Parathyroid adenoma (tissue), 2 donors: ENCODE data around the gene FBXW11.

Experiments used
- H2AFZ ChIP-seq: fragments of 300-600 bp; sonication (generic); one replicate; pipeline ENCODE4 v1.7.0; 2017; ENCODE audit warnings: antibody characterized with exemption, mild to moderate bottlenecking
- H3K27ac ChIP-seq: fragments of 300-600 bp; sonication (generic); one replicate; pipeline ENCODE4 v1.7.0; 2017
- H3K27me3 ChIP-seq: fragments of 300-600 bp; sonication (generic); one replicate; pipeline ENCODE4 v1.7.0; 2017; ENCODE audit warnings: low read length; ENCODE audit not compliant: control insufficient read depth, insufficient read depth
- H3K36me3 ChIP-seq: fragments of 300-600 bp; sonication (generic); one replicate; pipeline ENCODE4 v1.7.0; 2017; ENCODE audit warnings: low read length; ENCODE audit not compliant: control insufficient read depth, insufficient read depth
- H3K4me1 ChIP-seq: fragments of 300-600 bp; sonication (generic); one replicate; pipeline ENCODE4 v1.7.0; 2017; ENCODE audit warnings: control low read depth
- H3K4me2 ChIP-seq: fragments of 300-600 bp; sonication (generic); one replicate; pipeline ENCODE4 v1.7.0; 2017; ENCODE audit warnings: low read length
- H3K4me3 ChIP-seq: fragments of 300-600 bp; sonication (generic); one replicate; pipeline ENCODE4 v1.7.0; 2017; ENCODE audit warnings: low read depth, low read length
- H3K79me2 ChIP-seq: fragments of 300-600 bp; sonication (generic); one replicate; pipeline ENCODE4 v1.7.0; 2017; ENCODE audit warnings: control low read depth
- H3K9ac ChIP-seq: fragments of 300-600 bp; sonication (generic); one replicate; pipeline ENCODE4 v1.7.0; 2017; ENCODE audit warnings: mild to moderate bottlenecking
- H3K9me3 ChIP-seq: fragments of 300-600 bp; sonication (generic); one replicate; pipeline ENCODE4 v1.7.0; 2017; ENCODE audit warnings: low read length; ENCODE audit not compliant: control insufficient read depth
- TF ChIP-seq, protein P1 (sequence below): fragments of 300-600 bp; sonication (generic); IDR thresholded peaks from one replicate; pipeline ENCODE4 v1.7.0; 2017; ENCODE audit warnings: antibody characterized with exemption, mild to moderate bottlenecking
- donor health status: primary hyperparathyroidism.

Gene FBXW11

DNA sequence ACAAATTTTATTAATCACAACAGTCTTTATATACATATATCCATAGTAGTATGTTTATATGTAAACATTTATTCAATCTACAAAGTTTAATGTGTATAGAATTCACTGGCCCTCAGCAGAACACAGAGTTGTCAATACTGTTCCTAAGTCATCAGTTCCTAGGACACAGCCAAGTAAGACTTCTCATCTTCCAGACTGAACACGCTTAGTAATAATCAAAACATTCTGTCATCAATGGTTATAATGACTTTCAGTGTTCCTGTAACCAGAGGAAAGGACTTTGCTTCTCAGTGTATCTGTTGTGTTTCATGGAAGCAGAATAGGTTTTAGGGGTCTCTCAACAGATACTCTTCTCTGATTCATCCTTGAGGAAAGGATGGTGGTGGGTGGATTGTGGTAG is 138.7 kb downstream of the FBXW11 start:
- Histone ChIP-seq H3K27ac (no peak overlapping the region), H3K9me3 (no peaks in the 10 kb centered on the region), H3K36me3 (no peaks in the 10 kb centered on the region), H3K4me1 (no peaks in the 10 kb centered on the region), H3K4me3 (no peak overlapping the region), H2AFZ (no peak overlapping the region), H3K9ac (no peak overlapping the region), H3K79me2 (no peaks in the 10 kb centered on the region), H3K4me2 (no peak overlapping the region), H3K27me3 (no peaks in the 10 kb centered on the region)
- TF ChIP-seq, protein P1, sequence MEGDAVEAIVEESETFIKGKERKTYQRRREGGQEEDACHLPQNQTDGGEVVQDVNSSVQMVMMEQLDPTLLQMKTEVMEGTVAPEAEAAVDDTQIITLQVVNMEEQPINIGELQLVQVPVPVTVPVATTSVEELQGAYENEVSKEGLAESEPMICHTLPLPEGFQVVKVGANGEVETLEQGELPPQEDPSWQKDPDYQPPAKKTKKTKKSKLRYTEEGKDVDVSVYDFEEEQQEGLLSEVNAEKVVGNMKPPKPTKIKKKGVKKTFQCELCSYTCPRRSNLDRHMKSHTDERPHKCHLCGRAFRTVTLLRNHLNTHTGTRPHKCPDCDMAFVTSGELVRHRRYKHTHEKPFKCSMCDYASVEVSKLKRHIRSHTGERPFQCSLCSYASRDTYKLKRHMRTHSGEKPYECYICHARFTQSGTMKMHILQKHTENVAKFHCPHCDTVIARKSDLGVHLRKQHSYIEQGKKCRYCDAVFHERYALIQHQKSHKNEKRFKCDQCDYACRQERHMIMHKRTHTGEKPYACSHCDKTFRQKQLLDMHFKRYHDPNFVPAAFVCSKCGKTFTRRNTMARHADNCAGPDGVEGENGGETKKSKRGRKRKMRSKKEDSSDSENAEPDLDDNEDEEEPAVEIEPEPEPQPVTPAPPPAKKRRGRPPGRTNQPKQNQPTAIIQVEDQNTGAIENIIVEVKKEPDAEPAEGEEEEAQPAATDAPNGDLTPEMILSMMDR, result no peak

DNA sequence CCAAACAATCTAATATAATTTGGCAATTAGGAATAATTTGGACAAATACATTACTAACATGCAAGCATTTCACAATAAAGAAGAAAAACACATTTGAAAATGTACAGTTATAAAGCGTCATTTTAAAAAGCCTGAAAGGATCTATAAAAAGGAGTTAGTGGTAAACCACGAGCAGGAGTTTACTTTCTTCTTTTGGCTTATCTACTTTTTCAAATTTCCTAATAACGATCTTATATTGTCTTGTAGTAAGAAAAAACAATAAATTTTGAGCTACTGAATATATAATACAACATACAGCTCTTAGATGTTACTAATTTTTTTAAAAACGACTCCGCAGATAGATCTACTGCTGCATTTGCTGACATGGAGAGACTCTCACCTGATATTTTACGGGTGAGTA is 141.0 kb downstream of the FBXW11 start:
- Histone ChIP-seq H3K27ac (no peak overlapping the region), H3K9me3 (no peaks in the 10 kb centered on the region), H3K4me1 (no peaks in the 10 kb centered on the region), H3K27me3 (no peaks in the 10 kb centered on the region), H3K4me3 (no peak overlapping the region), H3K36me3 (no peaks in the 10 kb centered on the region), H3K9ac (no peak overlapping the region), H3K79me2 (no peaks in the 10 kb centered on the region), H3K4me2 (no peak overlapping the region), H2AFZ (no peak overlapping the region)
- TF ChIP-seq, protein P1, result no peak

DNA sequence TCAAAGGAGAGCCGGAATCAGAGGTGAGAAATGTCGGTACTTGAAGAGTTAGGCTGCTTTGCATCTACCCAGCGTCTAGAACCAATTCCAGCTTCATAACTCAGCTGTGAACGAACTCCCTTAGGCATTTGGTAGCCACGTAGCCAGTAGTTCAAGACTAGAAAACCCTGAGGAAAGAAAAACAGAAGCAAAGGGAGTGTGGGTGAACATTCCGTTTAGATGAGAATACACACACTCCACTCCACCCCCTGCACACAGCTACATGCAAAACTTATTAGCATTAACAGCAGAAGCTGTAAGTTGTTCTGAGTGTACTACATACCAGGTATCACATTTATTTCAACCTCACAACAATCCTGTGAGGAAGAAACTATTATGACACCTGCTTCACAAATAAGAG is 142.5 kb downstream of the FBXW11 start:
- H3K4me3 ChIP-seq, result no peak overlapping the region
- H3K4me1 ChIP-seq, result no peaks in the 10 kb centered on the region
- H3K9ac ChIP-seq, result no peak overlapping the region
- no peaks in the 10 kb centered on the region for H3K9me3 ChIP-seq
- TF ChIP-seq, protein P1, result no peak
- no peaks in the 10 kb centered on the region for H3K27me3 ChIP-seq
- no peak overlapping the region for H3K4me2 ChIP-seq
- no peak overlapping the region for H3K27ac ChIP-seq
- H3K79me2 ChIP-seq, result no peaks in the 10 kb centered on the region
- H2AFZ ChIP-seq, result no peak overlapping the region
- H3K36me3 ChIP-seq, result no peaks in the 10 kb centered on the region

DNA sequence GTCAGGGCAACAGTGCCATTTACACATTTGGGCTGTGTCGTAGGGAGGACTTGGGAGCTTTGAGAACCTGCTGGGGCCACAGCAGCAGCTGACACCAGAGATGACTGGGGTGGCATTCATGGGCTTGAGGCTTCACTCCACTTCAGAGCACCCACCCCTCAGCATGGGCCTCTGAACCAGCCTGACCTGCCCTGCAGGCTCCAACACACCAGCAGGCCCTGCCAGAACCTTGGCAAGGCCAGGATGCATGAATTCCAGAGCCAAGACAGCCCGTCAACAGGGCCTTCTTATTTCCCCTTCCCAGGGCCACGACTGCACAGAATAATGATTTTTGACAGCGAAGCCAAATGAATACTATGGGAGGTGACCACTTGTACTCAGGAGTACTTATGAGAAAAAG is 143.8 kb downstream of the FBXW11 start:
- no peak overlapping the region for H3K9ac ChIP-seq
- H3K36me3 ChIP-seq, result no peaks in the 10 kb centered on the region
- TF ChIP-seq, protein P1, result no peak
- no peaks in the 10 kb centered on the region for H3K27me3 ChIP-seq
- no peaks in the 10 kb centered on the region for H3K79me2 ChIP-seq
- no peak overlapping the region for H3K4me2 ChIP-seq
- H3K4me1 ChIP-seq, result no peaks in the 10 kb centered on the region
- H3K4me3 ChIP-seq, result no peak overlapping the region
- H3K9me3 ChIP-seq, result no peaks in the 10 kb centered on the region
- H2AFZ ChIP-seq, result no peak overlapping the region
- no peak overlapping the region for H3K27ac ChIP-seq

DNA sequence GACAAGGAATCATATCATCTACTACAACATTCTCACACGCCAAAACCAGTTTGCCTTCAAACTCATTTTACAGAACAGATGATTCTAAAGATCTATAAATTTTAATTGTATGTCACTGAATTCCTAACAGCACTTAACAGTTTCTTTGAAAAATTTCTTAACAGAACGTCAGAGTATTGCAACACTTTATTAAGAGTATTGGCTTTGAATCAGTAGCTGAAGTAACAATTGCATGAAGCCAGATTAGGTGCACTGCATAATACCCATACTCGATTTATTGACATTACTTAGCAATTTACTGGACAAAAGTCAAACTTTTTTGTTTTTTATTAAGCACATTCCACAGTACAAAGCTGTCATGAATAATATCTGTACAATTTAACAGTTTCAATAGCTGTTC is 145.1 kb downstream of the FBXW11 start:
- no peak overlapping the region for H2AFZ ChIP-seq
- no peaks in the 10 kb centered on the region for H3K9me3 ChIP-seq

More for the DNA sequence above, 145.1 kb downstream of the FBXW11 start:
- no peak overlapping the region for H3K4me2 ChIP-seq
- no peaks in the 10 kb centered on the region for H3K4me1 ChIP-seq
- no peaks in the 10 kb centered on the region for H3K27me3 ChIP-seq
- H3K27ac ChIP-seq, result no peak overlapping the region
- no peaks in the 10 kb centered on the region for H3K36me3 ChIP-seq
- TF ChIP-seq, protein P1, result no peak
- H3K79me2 ChIP-seq, result no peaks in the 10 kb centered on the region
- no peak overlapping the region for H3K9ac ChIP-seq
- no peak overlapping the region for H3K4me3 ChIP-seq
